ENCODE results near the gene CD79A. TPM values are rescaled to one million over a fixed set of nuclear protein-coding genes. Genes with fewer than 3 reads are reported as not detected.
A peak's percentile ranks its signal among the peaks of the same experiment; 100 is the strongest.
"Not testable (repeated sequence)": the region's sequence is repeated elsewhere in the genome, so short reads cannot be mapped to it uniquely, and the experiment has no call there.

CD79A gene
- total RNA-seq, 2 experiments from 2014 or later = 2.9 to 4.7 TPM

GRCh38 chr19:41868120-41868988 lies 8.7 kb upstream of the CD79A start:
- POLR2A ChIA-PET = interaction anchor here (0.6 to 1.3 kb wide), 2 partner anchors 8 to 34 kb away, joined by 3 to 5 read pairs; partner anchors contain the start of gene RPS19
- no peak overlapping the region for H3K4me3 Mint-ChIP-seq
- H3K27me3 Mint-ChIP-seq = no peaks in the 10 kb centered on the region

GRCh38 chr19:41868989-41869300 lies 8.1 kb upstream of the CD79A start:
- peaks cover 81% of the 10 kb centered on the region for H3K4me1 Mint-ChIP-seq
- peaks cover 68% of the 10 kb centered on the region for H3K36me3 Mint-ChIP-seq (ENCODE audit: low read depth)

More at GRCh38 chr19:41868120-41868988, 8.7 kb upstream of the CD79A start:
- no peaks in the 10 kb centered on the region for H3K9me3 Mint-ChIP-seq
- CTCF ChIA-PET = interaction anchor here (0.6 to 1.4 kb wide), 3 partner anchors 9 to 115 kb away, joined by 4 to 5 read pairs (median 4); partner anchors contain the start of gene RPS19
- peaks cover 80% of the 10 kb centered on the region for H3K4me1 Mint-ChIP-seq
- no peak for DNase-seq
- peaks cover 71% of the 10 kb centered on the region for H3K36me3 Mint-ChIP-seq (ENCODE audit: low read depth)
- peak overlapping the region; percentile 77 for H3K27ac Mint-ChIP-seq

GRCh38 chr19:41869374-41869955 lies 7.6 kb upstream of the CD79A start:
- CTCF ChIA-PET = interaction anchor here (1.4 to 2.4 kb wide), 2 partner anchors 9 to 10 kb away, joined by 5 to 27 read pairs; partner anchors contain the start of gene RPS19
- POLR2A ChIA-PET = no interaction called here
- Mint-ChIP-seq H3K36me3 (ENCODE audit: low read depth) (peaks cover 63% of the 10 kb centered on the region), H3K9me3 (no peaks in the 10 kb centered on the region), H3K4me3 (no peak overlapping the region), H3K27me3 (no peaks in the 10 kb centered on the region), H3K27ac (peak overlapping the region; percentile 81), H3K4me1 (peaks cover 81% of the 10 kb centered on the region)
- DNase-seq = no peak

More at GRCh38 chr19:41868989-41869300, 8.1 kb upstream of the CD79A start:
- H3K4me3 Mint-ChIP-seq = no peak overlapping the region
- no peaks in the 10 kb centered on the region for H3K27me3 Mint-ChIP-seq
- ChIA-PET CTCF (interaction anchor here (1.4 kb wide), 1 partner anchor 9 kb away, joined by 5 read pairs; the partner anchor contains the start of gene RPS19), POLR2A (interaction anchor here (1.3 kb wide), 1 partner anchor 9 kb away, joined by 5 read pairs; the partner anchor contains the start of gene RPS19)
- no peaks in the 10 kb centered on the region for H3K9me3 Mint-ChIP-seq
- no peak overlapping the region for H3K27ac Mint-ChIP-seq
- DNase-seq = no peak

GRCh38 chr19:41870401-41870873 lies 6.6 kb upstream of the CD79A start:
- H3K36me3 Mint-ChIP-seq (ENCODE audit: low read depth) = peaks cover 56% of the 10 kb centered on the region
- H3K27ac Mint-ChIP-seq = peak overlapping the region; percentile 81
- POLR2A ChIA-PET = interaction anchor here (1.8 to 2.2 kb wide), 2 partner anchors 10 to 17 kb away, joined by 8 to 11 read pairs; partner anchors contain the start of gene RPS19
- no peaks in the 10 kb centered on the region for H3K27me3 Mint-ChIP-seq
- no peak overlapping the region for H3K4me3 Mint-ChIP-seq
- peaks cover 80% of the 10 kb centered on the region for H3K4me1 Mint-ChIP-seq
- DNase-seq = no peak
- H3K9me3 Mint-ChIP-seq = no peaks in the 10 kb centered on the region
- CTCF ChIA-PET = interaction anchor here (0.7 to 3.5 kb wide), 4 partner anchors 10 to 82 kb away, joined by 3 to 44 read pairs (median 17); partner anchors contain the start of gene RPS19

GRCh38 chr19:41871573-41872383 lies 5.3 kb upstream of the CD79A start:
- no peaks in the 10 kb centered on the region for H3K9me3 Mint-ChIP-seq
- peak overlapping the region; percentile 99 for H3K27ac Mint-ChIP-seq
- peak overlapping the region; percentile 65 for H3K4me3 Mint-ChIP-seq
- CTCF ChIA-PET = interaction anchor here (0.9 to 3.5 kb wide), 10 partner anchors 10 to 86 kb away, joined by 3 to 44 read pairs (median 6); partner anchors contain the start of genes RABAC1 and RPS19
- H3K27me3 Mint-ChIP-seq = no peaks in the 10 kb centered on the region
- H3K36me3 Mint-ChIP-seq (ENCODE audit: low read depth) = peaks cover 46% of the 10 kb centered on the region
- peak; percentile 84 for DNase-seq
- POLR2A ChIA-PET = interaction anchor here (1.0 to 2.2 kb wide), 4 partner anchors 9 to 16 kb away, joined by 3 to 11 read pairs (median 6); partner anchors contain the start of gene RPS19
- peaks cover 86% of the 10 kb centered on the region for H3K4me1 Mint-ChIP-seq

GRCh38 chr19:41872384-41872774 lies 4.7 kb upstream of the CD79A start:
- no peaks in the 10 kb centered on the region for H3K9me3 Mint-ChIP-seq
- H3K4me1 Mint-ChIP-seq = peaks cover 92% of the 10 kb centered on the region
- H3K36me3 Mint-ChIP-seq (ENCODE audit: low read depth) = peaks cover 46% of the 10 kb centered on the region
- no peak for DNase-seq
- H3K4me3 Mint-ChIP-seq = peak overlapping the region; percentile 14
- ChIA-PET POLR2A (interaction anchor here (1.2 kb wide), 1 partner anchor 13 kb away, joined by 4 read pairs; no protein-coding TSS in a partner anchor), CTCF (interaction anchor here (0.8 to 3.5 kb wide), 12 partner anchors 9 to 86 kb away, joined by 3 to 44 read pairs (median 6); partner anchors contain the start of genes ARHGEF1, RABAC1 and RPS19)
- peak overlapping the region; percentile 99 for H3K27ac Mint-ChIP-seq
- no peaks in the 10 kb centered on the region for H3K27me3 Mint-ChIP-seq

- no peaks in the 10 kb centered on the region for H3K9me3 Mint-ChIP-seq
- peaks cover 42% of the 10 kb centered on the region for H3K36me3 Mint-ChIP-seq (ENCODE audit: low read depth)
- peak overlapping the region; percentile 36 for H3K4me3 Mint-ChIP-seq
- H3K27me3 Mint-ChIP-seq = no peaks in the 10 kb centered on the region
- DNase-seq = peak; percentile 71
- peaks cover 93% of the 10 kb centered on the region for H3K4me1 Mint-ChIP-seq
- H3K27ac Mint-ChIP-seq = peak overlapping the region; percentile 99
- POLR2A ChIA-PET = interaction anchor here (1.0 to 1.2 kb wide), 2 partner anchors 13 to 156 kb away, joined by 3 to 4 read pairs; no protein-coding TSS in a partner anchor
- CTCF ChIA-PET = interaction anchor here (0.8 to 3.5 kb wide), 12 partner anchors 8 to 85 kb away, joined by 3 to 44 read pairs (median 8); partner anchors contain the start of genes ARHGEF1, RABAC1 and RPS19
Measured at GRCh38 chr19:41872775-41873647, 4.1 kb upstream of the CD79A start.

GRCh38 chr19:41875973-41876372 lies 1.1 kb upstream of the CD79A start:
- POLR2A ChIA-PET = interaction anchor here (0.7 to 1.0 kb wide), 2 partner anchors 16 to 76 kb away, joined by 3 to 4 read pairs; no protein-coding TSS in a partner anchor
- not testable (repeated sequence) for DNase-seq, H3K9me3 Mint-ChIP-seq, H3K27me3 Mint-ChIP-seq
- CTCF ChIA-PET = interaction anchor here (0.6 to 1.9 kb wide), 11 partner anchors 12 to 1523 kb away, joined by 3 to 9 read pairs (median 4); partner anchors contain the start of gene RPS19
- H3K4me1 Mint-ChIP-seq = peaks cover 87% of the 10 kb centered on the region
- peak overlapping the region; percentile 99 for H3K27ac Mint-ChIP-seq
- H3K4me3 Mint-ChIP-seq = peak overlapping the region; percentile 67
- H3K36me3 Mint-ChIP-seq (ENCODE audit: low read depth) = peaks cover 20% of the 10 kb centered on the region

GRCh38 chr19:41877916-41878905 lies 1.1 kb downstream of the CD79A start:
- ChIA-PET POLR2A (no interaction called here), CTCF (interaction anchor here (1.1 kb wide), 1 partner anchor 74 kb away, joined by 3 read pairs; no protein-coding TSS in a partner anchor)
- Mint-ChIP-seq H3K4me1 (peaks cover 77% of the 10 kb centered on the region), H3K27ac (peak overlapping the region; percentile 99), H3K9me3 (no peaks in the 10 kb centered on the region), H3K4me3 (no peak overlapping the region), H3K36me3 (ENCODE audit: low read depth) (peaks cover 8% of the 10 kb centered on the region), H3K27me3 (no peaks in the 10 kb centered on the region)
- no peak for DNase-seq

GRCh38 chr19:41879080-41879479 lies 2.0 kb downstream of the CD79A start:
- no peaks in the 10 kb centered on the region for H3K27me3 Mint-ChIP-seq
- peaks cover 14% of the 10 kb centered on the region for H3K36me3 Mint-ChIP-seq (ENCODE audit: low read depth)
- POLR2A ChIA-PET = no interaction called here
- peak overlapping the region; percentile 80 for H3K27ac Mint-ChIP-seq
- no peak for DNase-seq
- CTCF ChIA-PET = no interaction called here
- no peak overlapping the region for H3K4me3 Mint-ChIP-seq
- peaks cover 70% of the 10 kb centered on the region for H3K4me1 Mint-ChIP-seq
- no peaks in the 10 kb centered on the region for H3K9me3 Mint-ChIP-seq
